Muscle layer of duodenum (tissue), 2 donors: ENCODE results near the gene CAPN5.
"Not testable (repeated sequence)": the region's sequence is repeated elsewhere in the genome, so short reads cannot be mapped to it uniquely, and the experiment has no call there.

Experiments used
- H3K27ac ChIP-seq: one replicate; pipeline ENCODE4 v1.7.0; 2013; ENCODE audit warnings: mild to moderate bottlenecking, low read length
- H3K27me3 ChIP-seq: one replicate; pipeline ENCODE4 v1.7.0; 2013; ENCODE audit warnings: low read depth, mild to moderate bottlenecking, control low read depth, low read length
- H3K36me3 ChIP-seq, 2 donors: one replicate each; pipeline ENCODE4 v1.7.0; 2013; ENCODE audit warnings: low read length in 2 of 2, control low read depth in 1 of 2, mild to moderate bottlenecking in 1 of 2; ENCODE audit not compliant: insufficient read depth in 2 of 2, control insufficient read depth in 1 of 2
- H3K4me1 ChIP-seq, 2 donors: one replicate each; pipeline ENCODE4 v1.7.0; 2013; ENCODE audit warnings: low read length in 2 of 2, mild to moderate bottlenecking in 2 of 2, control low read depth in 1 of 2, moderate library complexity in 1 of 2; ENCODE audit not compliant: insufficient read depth in 2 of 2, control insufficient read depth in 1 of 2
- H3K4me3 ChIP-seq, 2 donors: one replicate each; pipeline ENCODE4 v1.7.0; 2013; ENCODE audit warnings: low read length in 2 of 2, low read depth in 1 of 2, mild to moderate bottlenecking in 1 of 2
- H3K9me3 ChIP-seq, 2 donors: one replicate each; pipeline ENCODE4 v1.7.0; 2013; ENCODE audit warnings: low read length in 2 of 2, control low read depth in 1 of 2, mild to moderate bottlenecking in 1 of 2; ENCODE audit not compliant: control insufficient read depth in 1 of 2
- donor health status: healthy.

The CAPN5 gene

DNA sequence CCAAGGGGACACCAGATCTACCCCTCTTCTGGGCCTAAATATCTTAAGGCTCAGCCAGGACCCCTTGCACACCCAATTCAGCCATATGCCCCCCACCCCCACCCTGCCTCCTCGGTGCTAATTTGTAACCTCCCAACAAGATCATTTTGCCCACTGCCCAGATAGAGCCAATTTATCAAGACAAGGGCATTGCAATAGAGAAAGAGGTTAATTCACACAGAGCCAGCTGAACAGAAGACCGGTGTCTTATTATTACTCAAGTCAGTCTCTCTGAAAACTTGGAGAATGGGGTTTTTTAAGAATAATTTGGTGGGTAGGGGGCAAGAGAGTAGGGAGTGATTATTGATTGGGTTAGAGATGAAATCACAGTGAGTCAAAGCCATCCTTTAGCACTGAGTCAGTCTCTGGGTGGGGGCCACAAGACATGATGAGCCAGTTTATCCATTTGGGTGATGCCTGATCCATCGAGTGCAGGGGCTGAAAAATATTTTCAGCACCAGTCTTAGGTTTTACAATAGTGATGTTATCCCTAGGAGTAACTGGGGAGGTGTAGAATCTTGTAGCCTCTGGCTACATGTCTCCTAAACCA lies 9.9 kb upstream of the CAPN5 start:
- Histone ChIP-seq H3K36me3 (no peaks in the 10 kb centered on the region), H3K9me3 (peaks cover 0 to 17% of the 10 kb centered on the region in 2 donors), H3K4me3 (no peak overlapping the region), H3K27me3 (no peaks in the 10 kb centered on the region), H3K4me1 (no peaks in the 10 kb centered on the region), H3K27ac (no peak overlapping the region)

DNA sequence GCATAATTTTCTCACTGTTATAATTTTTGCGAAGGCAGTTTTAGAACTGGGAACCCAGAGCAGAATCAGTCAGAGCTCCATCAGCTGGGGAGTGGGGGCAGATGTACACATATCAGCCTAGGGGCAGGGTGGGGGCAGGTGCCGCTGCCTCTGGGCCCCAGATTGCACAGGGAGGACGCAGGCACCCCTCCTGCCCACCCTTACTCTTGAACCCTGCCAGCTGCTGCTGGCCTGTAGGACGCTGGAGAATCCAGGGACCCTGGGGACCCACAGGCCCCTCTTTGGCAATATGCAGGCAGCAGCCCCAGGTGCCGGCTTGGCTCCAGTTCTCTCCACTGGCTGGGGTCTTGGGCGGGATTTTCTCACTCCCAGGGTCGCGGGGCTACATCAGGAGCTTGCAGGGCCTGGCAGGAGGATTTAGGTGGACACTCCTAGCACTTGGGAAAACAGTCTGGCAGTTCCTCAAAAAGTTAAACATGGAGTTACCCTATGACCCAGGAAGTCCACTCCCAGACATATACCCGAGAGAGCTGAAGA lies 8.8 kb upstream of the CAPN5 start:
- Histone ChIP-seq H3K36me3 (no peaks in the 10 kb centered on the region), H3K27ac (no peak overlapping the region), H3K9me3 (peaks cover 0 to 17% of the 10 kb centered on the region in 2 donors), H3K4me1 (no peaks in the 10 kb centered on the region), H3K4me3 (no peak overlapping the region), H3K27me3 (no peaks in the 10 kb centered on the region)

DNA sequence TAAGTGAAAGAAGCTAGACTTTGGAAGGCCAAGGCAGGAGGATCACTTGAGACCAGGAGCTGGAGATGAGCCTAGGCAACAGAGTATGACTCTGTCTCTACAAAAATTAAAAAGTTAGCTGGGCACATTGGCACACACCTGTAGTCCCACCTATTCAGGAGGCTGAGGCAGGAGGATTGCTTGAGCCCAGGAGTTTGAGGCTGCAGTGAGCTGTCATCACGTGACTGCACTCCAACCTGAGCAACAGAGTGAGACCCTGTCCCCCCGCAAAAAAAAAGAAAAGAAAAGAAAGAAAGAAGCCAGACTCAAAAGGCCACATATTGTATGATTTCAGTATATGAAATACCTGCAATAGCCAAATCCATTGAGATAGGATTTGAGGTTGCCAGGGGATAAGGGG lies 7.9 kb upstream of the CAPN5 start:
- H3K27ac ChIP-seq, result no peak overlapping the region
- no peaks in the 10 kb centered on the region for H3K4me1 ChIP-seq
- H3K36me3 ChIP-seq, result no peaks in the 10 kb centered on the region
- no peaks in the 10 kb centered on the region for H3K27me3 ChIP-seq
- peaks cover 0 to 17% of the 10 kb centered on the region in 2 donors for H3K9me3 ChIP-seq
- H3K4me3 ChIP-seq, result no peak overlapping the region

- H3K27ac ChIP-seq, result no peak overlapping the region
Measured at GRCh38 chr11:77059806-77060205, 7.0 kb upstream of the CAPN5 start.

DNA sequence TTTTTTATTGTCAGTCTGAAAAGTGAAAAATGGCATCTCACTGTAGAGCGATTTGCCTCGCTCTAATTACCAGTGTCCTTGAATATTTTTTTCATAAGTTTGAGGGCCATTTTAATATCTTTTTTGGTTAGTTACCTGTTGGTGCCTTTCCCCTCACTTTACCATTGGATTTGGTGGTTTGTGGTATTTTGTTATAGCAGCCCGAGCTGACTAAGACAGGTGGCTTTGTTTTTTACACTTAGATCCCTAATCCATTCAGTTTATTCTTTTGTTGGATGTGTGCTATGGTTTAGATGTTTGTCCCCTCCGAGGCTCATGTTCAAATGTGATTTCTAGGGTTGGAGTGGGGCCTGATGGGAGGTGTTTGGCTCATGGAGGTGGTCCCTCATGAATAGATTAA lies 6.5 kb upstream of the CAPN5 start:
- H3K36me3 ChIP-seq, result no peaks in the 10 kb centered on the region
- no peak overlapping the region for H3K4me3 ChIP-seq
- H3K27me3 ChIP-seq, result no peaks in the 10 kb centered on the region
- peaks cover 0 to 17% of the 10 kb centered on the region in 2 donors for H3K9me3 ChIP-seq
- H3K27ac ChIP-seq, result no peak overlapping the region
- H3K4me1 ChIP-seq, result no peaks in the 10 kb centered on the region

More at GRCh38 chr11:77059806-77060205, 7.0 kb upstream of the CAPN5 start:
- Histone ChIP-seq H3K27me3 (no peaks in the 10 kb centered on the region), H3K4me3 (no peak overlapping the region), H3K4me1 (no peaks in the 10 kb centered on the region), H3K9me3 (peaks cover 0 to 17% of the 10 kb centered on the region in 2 donors), H3K36me3 (no peaks in the 10 kb centered on the region)

GRCh38 chr11:77061258-77061657 lies 5.5 kb upstream of the CAPN5 start:
- H3K27ac ChIP-seq, H3K4me3 ChIP-seq: not testable (repeated sequence)

GRCh38 chr11:77062924-77063323 lies 3.8 kb upstream of the CAPN5 start:
- no peaks in the 10 kb centered on the region for H3K36me3 ChIP-seq
- H3K27me3 ChIP-seq, result no peaks in the 10 kb centered on the region
- peak overlapping the region; percentile 23 for H3K27ac ChIP-seq
- H3K4me3 ChIP-seq, result no peak overlapping the region
- peaks cover 2% of the 10 kb centered on the region in 2 donors for H3K4me1 ChIP-seq
- H3K9me3 ChIP-seq, result no peaks in the 10 kb centered on the region

More at GRCh38 chr11:77061258-77061657, 5.5 kb upstream of the CAPN5 start:
- peaks cover 0 to 11% of the 10 kb centered on the region in 2 donors for H3K9me3 ChIP-seq
- H3K36me3 ChIP-seq, H3K27me3 ChIP-seq, H3K4me1 ChIP-seq: not testable (repeated sequence)

GRCh38 chr11:77063407-77063806 lies 3.4 kb upstream of the CAPN5 start:
- H3K4me1 ChIP-seq, result peaks cover 6 to 7% of the 10 kb centered on the region in 2 donors
- no peak overlapping the region for H3K4me3 ChIP-seq
- H3K36me3 ChIP-seq, result no peaks in the 10 kb centered on the region
- H3K27ac ChIP-seq, result peak overlapping the region; percentile 23
- H3K27me3 ChIP-seq, result no peaks in the 10 kb centered on the region
- no peaks in the 10 kb centered on the region for H3K9me3 ChIP-seq

- H3K27ac ChIP-seq, result no peak overlapping the region
- H3K4me1 ChIP-seq, result peaks cover 6 to 12% of the 10 kb centered on the region in 2 donors
- no peaks in the 10 kb centered on the region for H3K27me3 ChIP-seq
Measured at GRCh38 chr11:77063861-77064260, 2.9 kb upstream of the CAPN5 start.

DNA sequence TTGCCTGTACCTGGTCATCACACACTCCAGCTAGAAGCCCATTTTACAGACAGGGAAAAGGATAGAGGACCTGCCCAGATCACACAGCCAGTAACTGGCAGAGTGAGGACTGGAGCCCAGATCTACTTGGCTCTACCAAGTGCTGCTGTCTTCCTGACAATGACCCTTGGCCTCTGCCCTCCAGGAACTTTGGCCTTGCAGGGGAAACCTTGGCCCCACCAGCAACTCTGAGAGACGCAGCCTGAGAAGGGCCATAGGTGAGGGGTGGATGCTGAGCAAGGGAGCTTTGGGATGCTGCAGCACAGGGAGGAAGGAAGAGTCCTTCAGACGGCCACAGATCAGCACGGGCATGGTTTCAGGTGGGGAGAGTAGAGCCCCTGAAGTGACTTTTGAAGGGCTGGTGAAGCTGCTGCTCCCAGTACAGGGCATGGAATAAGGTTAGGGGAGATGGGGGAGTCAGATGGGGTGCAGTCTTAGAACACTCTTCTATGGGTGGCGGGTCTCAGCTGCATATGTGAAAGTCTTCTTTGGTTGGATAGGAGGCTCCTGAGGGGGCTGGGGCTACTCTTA lies 2.0 kb upstream of the CAPN5 start:
- Histone ChIP-seq H3K4me3 (no peak overlapping the region), H3K4me1 (peaks cover 6 to 16% of the 10 kb centered on the region in 2 donors), H3K27me3 (no peaks in the 10 kb centered on the region), H3K27ac (no peak overlapping the region), H3K36me3 (no peaks in the 10 kb centered on the region), H3K9me3 (no peaks in the 10 kb centered on the region)

More at GRCh38 chr11:77063861-77064260, 2.9 kb upstream of the CAPN5 start:
- H3K9me3 ChIP-seq, result no peaks in the 10 kb centered on the region
- no peaks in the 10 kb centered on the region for H3K36me3 ChIP-seq
- H3K4me3 ChIP-seq, result no peak overlapping the region

GRCh38 chr11:77065878-77066228 lies 918 bp upstream of the CAPN5 start:
- Histone ChIP-seq H3K4me3 (peak overlapping the region; percentile 67 to 75), H3K27me3 (no peaks in the 10 kb centered on the region), H3K4me1 (peaks cover 6 to 21% of the 10 kb centered on the region in 2 donors), H3K27ac (peak overlapping the region; percentile 80), H3K9me3 (no peaks in the 10 kb centered on the region), H3K36me3 (no peaks in the 10 kb centered on the region)
